Measurements from ENCODE around the gene MAP3K7.

DNA sequence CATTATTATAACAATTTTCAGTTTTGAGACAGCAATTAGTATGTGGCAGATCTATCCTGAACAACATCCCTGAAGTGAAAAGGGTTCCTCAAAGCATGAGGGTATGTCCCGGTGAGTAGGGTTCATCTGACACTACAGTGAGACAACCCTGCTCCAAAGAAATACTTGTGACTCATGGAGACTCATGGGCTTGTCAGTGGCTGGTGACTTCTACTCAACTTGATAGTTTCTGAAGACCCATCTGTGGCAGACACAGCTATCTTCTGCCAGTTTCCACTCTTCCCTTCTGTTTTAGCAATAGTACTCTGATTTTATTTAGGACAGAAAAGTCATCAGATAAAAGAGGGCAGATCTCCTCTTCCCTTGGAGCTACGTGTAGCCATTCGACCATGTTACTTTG lies 41.4 kb downstream of the MAP3K7 start:
- TF ChIP-seq, protein P1, sequence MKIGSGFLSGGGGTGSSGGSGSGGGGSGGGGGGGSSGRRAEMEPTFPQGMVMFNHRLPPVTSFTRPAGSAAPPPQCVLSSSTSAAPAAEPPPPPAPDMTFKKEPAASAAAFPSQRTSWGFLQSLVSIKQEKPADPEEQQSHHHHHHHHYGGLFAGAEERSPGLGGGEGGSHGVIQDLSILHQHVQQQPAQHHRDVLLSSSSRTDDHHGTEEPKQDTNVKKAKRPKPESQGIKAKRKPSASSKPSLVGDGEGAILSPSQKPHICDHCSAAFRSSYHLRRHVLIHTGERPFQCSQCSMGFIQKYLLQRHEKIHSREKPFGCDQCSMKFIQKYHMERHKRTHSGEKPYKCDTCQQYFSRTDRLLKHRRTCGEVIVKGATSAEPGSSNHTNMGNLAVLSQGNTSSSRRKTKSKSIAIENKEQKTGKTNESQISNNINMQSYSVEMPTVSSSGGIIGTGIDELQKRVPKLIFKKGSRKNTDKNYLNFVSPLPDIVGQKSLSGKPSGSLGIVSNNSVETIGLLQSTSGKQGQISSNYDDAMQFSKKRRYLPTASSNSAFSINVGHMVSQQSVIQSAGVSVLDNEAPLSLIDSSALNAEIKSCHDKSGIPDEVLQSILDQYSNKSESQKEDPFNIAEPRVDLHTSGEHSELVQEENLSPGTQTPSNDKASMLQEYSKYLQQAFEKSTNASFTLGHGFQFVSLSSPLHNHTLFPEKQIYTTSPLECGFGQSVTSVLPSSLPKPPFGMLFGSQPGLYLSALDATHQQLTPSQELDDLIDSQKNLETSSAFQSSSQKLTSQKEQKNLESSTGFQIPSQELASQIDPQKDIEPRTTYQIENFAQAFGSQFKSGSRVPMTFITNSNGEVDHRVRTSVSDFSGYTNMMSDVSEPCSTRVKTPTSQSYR (CRISPR knock-in tag; IDR thresholded peaks at IDR 0.05; ENCODE audit: borderline replicate concordance), result no peak
- TF ChIP-seq SOX13 (IDR thresholded peaks at IDR 0.05), result no peak
- TF ChIP-seq SOX13 (CRISPR knock-in tag; conservative IDR thresholded peaks at IDR 0.05 in 1 of 2, IDR thresholded peaks at IDR 0.05 in 1 of 2), result no peak
- no peak for TF ChIP-seq CCAR2 (optimal IDR thresholded peaks at IDR 0.05; ENCODE audit: low read depth, low read length)
- TF ChIP-seq ZSCAN20 (CRISPR knock-in tag; IDR thresholded peaks at IDR 0.05; ENCODE audit: borderline replicate concordance), result no peak
- no peak for TF ChIP-seq ERF (CRISPR knock-in tag; IDR thresholded peaks at IDR 0.05)
- TF ChIP-seq POLR2A (IDR thresholded peaks at IDR 0.05; ENCODE audit: insufficient read depth in 1 of 2, low read depth in 2 of 2, low read length in 2 of 2), result no peak
- TF ChIP-seq, protein P2, sequence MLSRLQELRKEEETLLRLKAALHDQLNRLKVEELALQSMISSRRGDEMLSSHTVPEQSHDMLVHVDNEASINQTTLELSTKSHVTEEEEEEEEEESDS (CRISPR knock-in tag; IDR thresholded peaks at IDR 0.05; ENCODE audit: borderline replicate concordance), result no peak
- no peak for TF ChIP-seq ZNF230 (CRISPR knock-in tag; IDR thresholded peaks at IDR 0.05)
- no peak for TF ChIP-seq TARDBP (CRISPR knock-in tag; IDR thresholded peaks at IDR 0.05)
- TF ChIP-seq, protein P3, sequence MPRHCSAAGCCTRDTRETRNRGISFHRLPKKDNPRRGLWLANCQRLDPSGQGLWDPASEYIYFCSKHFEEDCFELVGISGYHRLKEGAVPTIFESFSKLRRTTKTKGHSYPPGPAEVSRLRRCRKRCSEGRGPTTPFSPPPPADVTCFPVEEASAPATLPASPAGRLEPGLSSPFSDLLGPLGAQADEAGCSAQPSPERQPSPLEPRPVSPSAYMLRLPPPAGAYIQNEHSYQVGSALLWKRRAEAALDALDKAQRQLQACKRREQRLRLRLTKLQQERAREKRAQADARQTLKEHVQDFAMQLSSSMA (CRISPR knock-in tag; IDR thresholded peaks at IDR 0.05), result no peak
